Stimulated activated CD4-positive, alpha-beta T cell treated with anti-CD3 and anti-CD28 coated beads, Interleukin-1b, Interleukin-23, amount 100 ng/mL, for 1 hour (primary cell): ENCODE measurements around the gene F10.
"Not testable (repeated sequence)": the region's sequence is repeated elsewhere in the genome, so short reads cannot be mapped to it uniquely, and the experiment has no call there.

Experiments
- DNase-seq, 2 donors: peaks; one replicate each; pipeline ENCODE4 v3.0.0-alpha.2; 2020; ENCODE audit warnings: low read depth in 2 of 2

F10 gene

DNA sequence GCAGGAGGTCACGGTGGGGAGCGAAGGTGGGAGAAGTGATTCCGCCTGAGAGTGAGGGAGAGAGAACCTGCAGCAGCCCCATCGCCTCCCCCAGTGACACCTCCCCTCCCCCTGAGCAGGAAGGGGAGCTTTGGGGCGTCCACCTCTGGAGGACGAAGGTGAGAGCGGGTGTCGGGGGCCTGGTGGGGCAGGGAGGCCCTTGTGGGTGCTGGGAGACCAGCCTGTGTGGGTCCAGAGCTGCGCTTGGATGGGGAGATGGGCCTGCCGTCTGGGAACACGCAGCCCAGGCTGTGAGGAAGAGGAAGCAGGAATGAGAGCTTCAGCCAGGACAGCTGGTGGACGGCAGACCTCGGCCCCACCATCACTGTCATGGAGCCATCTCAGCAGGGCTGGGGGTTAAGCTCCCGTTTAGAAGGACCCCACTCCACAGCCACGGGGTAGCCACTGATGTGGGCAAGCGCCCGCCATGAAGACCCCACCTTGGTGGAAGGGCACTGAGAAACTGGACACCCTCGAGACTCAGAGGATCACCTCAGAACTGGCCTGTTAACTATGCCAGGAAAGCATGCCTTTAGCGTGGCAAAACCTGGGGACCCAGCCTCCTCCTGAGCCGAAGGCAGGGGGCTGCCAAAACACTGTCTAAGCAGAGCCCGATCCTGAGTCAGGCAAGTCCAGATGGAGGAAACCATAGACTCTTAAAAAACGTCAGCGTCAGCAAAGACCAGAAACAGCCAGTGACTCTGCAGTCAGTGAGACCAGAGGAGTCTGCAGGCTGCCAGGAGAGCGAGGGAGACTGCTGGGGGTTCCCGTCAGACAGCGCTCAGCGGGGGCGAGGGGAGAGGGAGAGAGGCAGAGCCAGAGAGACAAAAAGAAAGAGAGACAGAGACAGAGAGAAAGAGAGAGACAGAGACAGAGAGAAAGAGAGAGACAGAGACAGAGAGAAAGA, 29.4 kb downstream of the F10 start:
- DNase-seq, result no peak

DNA sequence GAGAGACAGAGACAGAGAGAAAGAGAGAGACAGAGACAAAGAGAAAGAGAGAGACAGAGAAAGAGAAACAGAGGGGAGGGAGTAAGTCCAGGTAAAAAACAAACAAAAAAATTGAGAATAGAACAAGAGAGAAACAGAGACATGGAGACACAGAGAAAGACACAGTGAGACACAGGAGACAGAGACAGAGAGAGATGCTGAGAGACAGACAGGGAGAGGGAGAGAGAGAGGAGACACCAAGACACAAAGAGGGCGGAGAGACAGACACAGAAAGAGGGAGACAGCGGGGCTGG, 30.0 kb downstream of the F10 start:
- DNase-seq, result no peak

DNA sequence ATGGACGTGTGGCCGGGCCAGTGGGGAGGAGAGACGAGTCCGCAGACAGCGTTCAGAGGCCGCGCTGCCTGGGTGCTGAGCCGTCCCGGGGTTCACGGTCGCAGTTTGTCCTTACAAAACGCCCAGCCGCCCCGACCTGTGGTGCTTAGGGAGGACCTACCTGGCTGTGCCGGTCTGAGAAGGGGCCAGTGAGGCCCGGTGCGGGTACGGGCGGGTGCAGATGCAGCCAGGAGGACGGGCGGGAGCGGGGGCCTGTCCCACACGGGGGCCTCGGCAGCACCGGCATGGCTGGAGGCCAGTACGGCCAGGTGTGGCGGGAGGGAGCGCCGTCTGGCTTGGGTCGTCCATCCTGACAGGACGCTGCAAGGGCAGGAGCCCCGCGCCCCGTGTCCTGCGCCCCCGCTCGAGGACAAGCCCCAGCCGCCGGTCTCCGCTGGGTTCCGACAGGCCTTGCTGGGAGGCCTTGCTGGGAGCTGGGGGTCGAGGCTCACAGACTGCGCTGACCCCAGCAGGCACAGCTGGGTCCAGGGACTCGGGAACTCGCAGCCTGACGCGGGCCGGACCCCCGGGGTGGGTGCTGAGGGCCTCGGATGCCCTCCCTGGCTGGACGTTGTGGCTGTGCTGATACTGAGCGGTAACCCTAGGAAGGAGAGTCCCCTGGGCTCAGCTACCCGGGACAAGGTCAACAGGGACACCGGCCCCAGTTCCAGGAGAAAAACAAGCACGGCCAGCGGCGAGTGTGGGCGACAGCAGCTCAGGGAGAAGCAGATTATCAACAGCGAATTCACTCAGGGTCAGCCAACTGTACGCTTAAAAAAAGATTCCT, 30.6 kb downstream of the F10 start:
- DNase-seq, result no peak

DNA sequence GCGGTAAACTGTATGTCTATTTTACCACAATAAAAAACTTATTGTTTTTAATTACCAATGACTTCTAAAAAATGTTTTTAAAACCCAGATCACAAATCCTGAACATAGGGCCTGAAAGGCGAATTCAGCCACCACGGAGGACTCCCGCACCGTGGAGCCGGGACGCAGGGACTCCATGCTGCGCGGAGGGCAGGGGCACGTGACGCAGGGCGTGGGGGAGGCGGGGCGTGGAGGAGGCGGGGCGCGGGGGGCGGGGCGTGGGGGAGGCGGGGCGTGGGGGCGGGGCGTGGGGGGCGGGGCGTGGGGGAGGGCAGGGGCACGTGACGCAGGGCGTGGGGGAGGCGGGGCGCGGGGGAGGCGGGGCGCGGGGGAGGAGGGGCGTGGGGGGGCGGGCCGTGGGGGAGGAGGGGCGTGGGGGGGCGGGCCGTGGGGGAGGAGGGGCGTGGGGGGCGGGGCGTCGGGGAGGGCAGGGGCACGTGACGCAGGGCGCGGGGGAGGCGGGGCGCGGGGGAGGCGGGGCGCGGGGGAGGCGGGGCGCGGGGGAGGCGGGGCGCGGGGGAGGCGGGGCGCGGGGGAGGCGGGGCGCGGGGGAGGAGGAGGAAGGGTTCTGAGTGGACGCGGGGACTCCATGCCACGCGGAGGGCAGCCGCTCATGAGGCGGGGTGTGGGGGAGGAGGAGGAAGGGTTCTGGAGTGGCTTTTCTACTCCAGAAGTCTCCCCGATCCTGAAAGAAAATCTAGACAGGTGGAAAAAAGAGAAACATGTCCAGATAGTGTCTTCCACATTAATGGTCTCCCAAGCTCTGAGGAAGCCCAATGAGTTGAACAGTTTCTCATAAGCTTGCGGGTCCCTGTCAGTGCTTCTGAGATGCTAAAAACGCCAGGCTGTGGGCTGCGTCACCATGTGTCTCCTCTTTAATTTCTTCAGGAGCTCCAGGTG, 31.5 kb downstream of the F10 start:
- peak; percentile 41 to 49 for DNase-seq

DNA sequence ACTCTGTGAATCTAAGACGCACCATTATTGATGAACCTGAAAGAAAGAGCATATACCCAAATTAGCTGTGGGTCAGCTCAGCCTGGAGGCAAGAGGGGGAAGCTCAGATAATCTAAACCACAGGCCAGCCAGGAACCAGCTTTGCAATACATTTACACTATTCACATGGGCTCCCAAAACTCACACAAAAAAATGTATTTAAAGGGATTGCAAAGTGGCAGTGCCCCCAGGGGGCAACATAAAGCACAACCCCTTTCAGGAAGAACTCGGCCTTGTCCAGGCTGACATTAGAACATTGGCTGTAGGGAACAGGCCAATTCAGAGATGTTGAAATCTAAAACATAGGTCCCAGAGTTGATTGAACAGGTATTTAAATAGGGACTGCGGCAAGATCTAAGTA, 32.6 kb downstream of the F10 start:
- DNase-seq, result no peak

DNA sequence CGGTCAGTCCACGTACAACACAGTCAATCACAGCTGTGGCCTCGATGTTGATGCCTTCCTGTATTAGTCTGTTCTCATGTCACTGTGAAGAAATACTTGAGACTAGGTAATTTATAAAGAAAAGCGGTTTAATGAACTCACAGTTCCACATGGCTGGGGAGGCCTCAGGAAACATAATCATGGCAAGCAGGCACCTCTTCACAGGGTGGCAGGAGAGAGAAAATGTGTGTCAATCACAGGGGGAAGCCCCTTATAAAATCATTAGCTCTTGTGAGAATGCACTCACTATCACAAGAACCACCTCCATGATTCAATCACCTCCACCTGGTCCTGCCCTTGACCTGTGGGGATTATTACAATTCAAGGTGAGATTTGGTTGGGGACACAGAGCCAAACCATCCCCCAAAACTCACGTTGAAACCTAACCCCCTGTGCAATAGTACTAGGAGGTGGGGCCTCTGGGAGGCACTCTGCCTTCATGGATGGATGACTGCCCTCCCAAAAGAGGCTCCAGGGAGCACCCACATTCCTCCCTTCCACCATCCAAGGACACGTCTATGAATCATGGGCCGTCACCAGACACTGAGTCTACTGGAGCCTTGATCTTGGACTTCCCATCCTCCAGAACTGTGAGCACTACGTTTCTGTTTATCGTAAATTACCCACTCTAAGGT, 33.5 kb downstream of the F10 start:
- no peak for DNase-seq

DNA sequence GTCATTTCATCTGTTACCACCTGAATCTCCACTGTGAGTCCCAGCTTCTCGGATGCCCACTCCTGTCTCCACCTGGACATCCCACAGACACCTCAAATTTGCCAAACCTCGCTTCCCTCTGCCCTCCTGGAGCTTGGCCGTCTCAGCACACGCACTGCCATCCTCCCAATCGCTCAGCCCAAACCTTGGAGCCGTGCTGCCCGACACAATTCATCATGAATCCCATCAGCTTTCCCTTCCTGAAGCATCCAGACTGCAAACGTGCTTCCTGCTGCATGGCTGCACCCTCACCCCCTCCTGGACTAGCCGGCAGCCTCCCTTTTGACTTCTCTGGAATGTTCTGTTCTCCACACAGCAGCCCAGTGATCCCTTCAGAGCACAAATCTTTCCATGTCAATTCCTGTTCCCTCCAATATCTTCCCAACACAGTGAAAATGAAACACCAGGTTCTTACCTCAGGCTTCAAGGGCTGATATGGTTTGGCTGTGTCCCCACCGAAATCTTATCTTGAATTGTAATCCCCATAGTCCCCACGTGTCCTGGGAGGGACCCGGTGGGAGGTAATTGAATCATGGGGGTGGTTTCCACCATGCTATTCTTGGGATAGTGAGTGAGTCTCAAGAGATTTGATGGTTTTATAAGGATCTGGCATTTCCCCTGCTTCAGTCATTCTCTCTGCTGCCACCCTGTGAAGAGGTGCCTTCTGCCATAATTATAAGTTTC, 34.8 kb downstream of the F10 start:
- DNase-seq, result no peak

DNA sequence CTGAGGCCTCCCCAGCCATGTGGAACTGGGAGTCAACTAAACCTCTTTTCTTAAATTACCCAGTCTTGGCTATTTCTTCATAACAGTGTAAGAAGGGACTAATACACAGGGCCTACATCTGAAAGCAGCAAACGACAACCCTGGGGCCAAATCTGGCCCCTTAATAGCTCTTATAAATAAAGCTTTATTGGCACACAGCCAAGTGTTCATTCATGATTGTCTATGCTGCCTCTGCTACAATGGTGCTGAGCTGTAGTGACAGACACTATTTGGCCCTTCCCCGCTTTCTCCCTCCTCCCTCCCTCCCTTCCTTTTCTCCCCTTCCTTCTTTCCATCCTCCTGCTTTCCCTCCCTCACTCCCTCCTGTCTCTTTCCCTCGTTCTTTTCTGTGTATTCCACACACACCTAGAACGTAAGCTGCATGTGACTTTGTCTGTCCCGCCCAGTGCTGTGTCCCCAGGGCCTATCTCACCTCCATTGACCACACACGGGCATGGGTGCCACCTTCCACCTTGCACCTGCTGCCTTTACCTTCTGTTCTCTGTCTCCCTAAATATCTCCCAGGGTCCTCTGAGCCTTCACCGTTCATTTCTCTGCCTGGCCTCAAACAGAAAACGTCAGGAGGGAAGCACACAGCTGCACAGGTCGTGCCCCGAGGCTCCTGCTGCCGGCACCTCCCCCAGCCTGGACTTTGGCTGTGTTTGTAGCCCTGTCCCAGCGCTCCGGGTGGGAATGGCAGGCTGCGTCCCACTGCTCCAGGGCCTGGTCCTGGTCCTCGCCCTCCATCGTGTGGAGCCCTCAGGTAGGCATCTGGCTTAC, 35.5 kb downstream of the F10 start, which contains the start of gene PROZ:
Gene PROZ (plus strand): TSS at position 720 of the 819 bp plus-strand sequence. CDS start 13 bp downstream, at position 733.
- DNase-seq, result no peak

DNA sequence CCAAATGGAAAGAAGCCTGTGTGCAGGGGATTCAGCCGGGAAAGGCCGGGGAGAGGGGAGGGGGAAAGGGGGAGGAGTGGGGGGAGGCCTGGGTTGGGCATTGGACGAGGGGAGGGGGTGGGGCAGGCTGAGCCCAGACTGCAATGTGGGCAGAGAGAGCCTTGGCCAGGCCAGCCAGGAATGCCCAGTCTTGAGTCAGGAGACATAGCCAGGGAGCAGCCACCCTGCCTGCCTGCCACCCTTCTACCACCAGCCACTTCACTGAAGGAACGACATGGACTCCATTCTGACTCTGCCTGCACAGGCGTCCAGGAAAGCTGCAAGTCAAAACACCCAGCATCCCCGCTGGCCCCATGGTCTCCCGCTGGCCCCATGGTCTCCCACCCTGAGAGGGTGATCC, 36.3 kb downstream of the F10 start:
- no peak for DNase-seq

DNA sequence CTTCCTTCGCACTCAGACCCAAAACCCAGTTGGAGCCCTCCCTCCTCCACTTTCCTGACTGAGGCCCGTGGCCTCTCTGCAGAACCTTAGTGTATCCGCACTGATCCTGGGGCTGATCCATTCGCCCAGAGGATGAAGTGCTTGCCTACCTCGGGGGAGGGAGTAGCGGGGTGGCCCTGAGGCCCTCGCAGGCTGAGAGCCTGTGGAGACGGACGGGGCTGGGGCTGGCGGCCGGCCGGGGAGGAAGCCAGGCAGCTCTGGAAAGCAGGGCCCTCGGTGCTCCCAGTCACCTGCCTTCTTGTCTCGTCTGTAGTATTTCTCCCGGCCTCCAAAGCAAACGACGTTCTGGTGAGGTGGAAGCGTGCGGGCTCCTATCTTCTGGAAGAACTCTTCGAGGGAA, 37.1 kb downstream of the F10 start:
- DNase-seq, result no peak

DNA sequence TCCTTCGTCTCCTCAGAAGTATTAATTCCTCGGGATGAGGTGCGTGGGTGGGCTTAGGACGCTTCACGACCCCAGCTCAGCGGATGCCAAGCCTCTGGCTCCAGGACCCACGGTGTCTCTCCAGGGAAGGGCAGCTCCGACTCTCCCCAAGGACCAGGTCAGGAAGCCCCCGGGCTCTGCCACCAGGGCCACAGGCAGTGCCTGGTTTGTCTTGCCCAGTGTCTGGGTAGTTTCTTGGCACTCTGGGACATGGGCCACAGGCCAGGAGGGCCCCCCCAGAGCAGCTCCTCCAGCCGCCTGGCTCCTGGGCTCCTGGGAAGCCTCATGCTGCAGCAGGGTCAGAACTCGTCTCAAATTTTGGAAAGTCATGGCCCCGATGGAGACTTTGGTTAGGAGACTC, 38.4 kb downstream of the F10 start:
- DNase-seq, result no peak

DNA sequence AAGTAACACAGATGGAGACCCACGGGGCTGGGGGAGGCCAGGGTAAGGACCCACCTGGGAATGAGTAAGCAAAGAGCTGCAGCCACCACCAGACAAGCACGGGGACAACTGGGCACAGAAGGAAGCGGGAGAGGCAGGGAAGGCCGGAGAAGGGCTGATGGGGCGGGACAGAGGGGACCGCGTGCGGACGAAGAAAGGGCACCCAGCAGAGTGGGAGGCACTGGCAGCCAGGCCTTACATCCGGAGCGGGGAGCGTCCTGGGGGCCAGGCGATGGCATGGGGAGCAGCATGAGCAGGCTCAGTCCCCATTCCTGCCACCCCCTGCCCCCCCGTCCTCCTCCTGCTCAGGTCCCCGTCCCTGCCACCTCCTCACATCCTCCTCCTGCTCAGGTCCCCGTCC, 38.8 kb downstream of the F10 start:
- DNase-seq, result no peak

DNA sequence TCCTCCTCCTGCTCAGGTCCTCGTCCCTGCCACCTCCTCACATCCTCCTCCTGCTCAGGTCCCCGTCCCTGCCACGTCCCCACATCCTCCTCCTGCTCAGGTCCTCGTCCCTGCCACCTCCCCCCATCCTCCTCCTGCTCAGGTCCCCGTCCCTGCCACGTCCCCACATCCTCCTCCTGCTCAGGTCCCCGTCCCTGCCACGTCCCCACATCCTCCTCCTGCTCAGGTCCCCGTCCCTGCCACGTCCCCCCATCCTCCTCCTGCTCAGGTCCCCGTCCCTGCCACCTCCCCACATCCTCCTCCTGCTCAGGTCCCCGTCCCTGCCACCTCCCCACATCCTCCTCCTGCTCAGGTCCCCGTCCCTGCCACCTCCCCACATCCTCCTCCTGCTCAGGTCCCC, 39.4 kb downstream of the F10 start:
- not testable (repeated sequence) for DNase-seq

DNA sequence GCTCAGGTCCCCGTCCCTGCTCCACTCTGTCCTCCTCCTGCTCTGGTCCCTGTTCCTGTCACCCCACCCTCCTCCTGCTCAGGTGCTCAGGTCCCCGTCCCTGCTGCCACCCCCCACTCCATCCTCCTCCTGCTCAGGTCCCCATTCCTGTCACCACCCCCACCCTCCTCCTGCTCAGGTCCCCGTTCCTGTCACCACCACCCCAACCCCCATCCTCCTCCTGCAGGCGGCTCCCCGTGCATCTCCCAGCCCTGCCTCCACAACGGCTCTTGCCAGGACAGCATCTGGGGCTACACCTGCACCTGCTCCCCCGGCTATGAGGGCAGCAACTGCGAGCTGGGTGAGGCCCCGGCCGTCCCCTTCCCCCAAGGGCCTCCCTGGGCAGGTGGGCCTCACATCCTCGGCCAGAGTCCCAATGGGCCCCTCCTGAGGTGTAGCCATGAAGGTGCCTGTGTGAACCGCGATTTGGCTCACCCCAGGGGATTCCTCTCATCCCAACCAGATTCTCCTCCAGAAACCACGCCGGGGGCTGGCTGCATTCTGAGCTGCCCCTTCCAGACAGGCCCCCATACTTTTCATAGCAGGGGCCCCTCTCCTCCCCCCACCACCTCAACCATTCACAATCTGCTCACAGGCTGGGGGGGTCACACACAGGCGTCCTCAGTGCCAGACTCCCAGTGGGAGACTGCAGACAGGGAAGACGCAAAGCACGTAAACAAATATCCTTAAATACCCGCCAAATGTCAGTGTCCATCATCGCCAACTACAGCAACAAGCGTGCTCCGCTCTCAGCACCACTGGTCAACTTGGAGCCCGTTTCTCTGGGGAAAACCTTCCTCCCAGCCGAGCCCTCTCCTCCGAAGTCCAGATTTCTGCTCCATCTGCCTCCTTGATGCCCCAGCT, 40.4 kb downstream of the F10 start:
- DNase-seq, result no peak

DNA sequence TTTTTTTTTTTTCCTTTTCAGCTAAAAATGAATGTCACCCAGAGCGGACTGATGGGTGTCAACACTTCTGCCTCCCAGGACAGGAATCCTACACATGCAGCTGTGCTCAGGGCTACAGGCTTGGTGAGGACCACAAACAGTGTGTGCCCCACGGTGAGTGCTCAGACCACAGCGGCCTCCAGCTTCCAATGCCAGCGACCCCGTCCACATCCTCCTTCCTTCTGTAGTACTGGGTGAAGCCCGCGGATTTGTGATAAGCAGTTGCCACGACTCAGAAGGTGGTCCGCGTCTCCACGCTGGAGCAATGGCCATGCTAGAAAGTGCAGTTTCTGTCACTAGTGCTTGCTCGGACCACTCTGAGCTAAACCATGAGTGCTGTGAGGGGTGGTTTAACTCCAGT, 41.9 kb downstream of the F10 start:
- DNase-seq, result no peak

DNA sequence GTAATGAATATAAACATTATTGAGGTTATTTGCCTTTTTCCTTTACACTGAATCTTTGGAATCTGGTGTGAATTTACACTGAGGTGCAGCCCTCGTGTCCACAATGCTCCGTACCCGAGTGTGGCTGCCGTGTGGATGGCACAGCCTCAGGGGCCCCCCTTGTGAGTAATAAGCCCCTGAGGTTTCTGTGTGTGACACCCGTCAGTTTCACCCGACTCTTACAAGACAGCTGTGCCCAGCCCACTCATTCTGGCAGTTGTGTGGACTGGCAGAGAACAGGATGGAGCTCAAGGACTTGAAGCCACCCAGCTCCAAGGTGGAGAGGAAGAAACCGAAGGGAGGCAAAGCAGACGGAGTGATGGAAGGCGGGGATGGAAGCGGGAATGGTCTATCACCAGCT, 43.7 kb downstream of the F10 start:
- DNase-seq, result no peak

DNA sequence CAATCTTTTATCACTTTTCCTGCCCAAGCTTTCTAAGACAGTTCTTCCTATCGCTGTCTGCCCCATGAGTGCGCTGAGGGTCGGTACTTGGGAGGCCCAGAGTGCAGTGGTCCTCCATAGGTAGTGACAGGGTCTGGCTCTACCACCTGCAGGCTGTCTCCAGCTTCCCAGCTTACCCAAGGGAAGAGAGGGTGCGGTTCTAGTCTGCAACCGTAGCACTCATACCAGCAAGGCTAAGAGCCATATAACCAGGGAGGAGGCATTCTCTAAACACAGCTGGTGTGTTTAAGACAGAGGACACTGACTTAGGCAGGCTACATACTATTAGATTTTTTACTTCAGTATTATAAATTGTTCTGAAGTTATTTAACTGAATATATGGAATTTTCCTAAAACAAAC, 44.1 kb downstream of the F10 start:
- no peak for DNase-seq

DNA sequence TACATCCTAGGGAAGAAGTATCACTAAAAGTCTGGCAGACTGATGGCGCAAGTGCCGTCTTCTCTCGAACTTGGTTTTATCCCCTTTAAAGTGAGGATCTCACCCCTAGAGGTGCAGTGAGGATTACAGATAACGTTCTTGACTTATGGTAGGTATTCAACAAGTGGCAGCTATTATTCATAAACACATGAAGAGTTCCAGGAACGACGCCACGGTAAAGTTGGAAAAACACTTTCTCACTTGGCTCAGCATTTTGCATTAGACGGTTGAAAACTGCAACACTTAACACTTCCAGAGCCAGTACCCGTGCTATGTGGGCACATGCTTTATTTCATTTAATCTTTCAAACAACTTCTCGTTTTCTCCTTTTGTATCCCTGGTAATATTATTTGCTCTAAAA, 44.6 kb downstream of the F10 start:
- no peak for DNase-seq

DNA sequence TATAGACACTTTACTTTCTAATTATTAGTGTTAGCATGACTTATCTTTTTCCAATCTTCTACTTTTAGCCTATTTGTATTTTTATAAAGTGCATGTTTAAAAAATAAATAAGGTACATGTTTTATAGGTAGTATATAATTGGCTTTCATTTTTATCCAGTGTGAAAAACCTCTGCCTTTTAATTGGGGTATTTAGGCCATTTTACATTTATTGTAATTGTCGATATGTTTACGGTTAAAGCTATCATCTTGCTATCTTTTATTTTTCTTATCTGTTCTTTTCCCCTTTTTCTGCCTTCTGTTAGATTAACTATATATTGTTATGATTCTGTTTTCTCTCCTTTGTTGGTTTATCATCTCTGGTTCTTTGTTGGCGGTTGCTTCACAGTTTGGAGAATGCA, 45.0 kb downstream of the F10 start:
- no peak for DNase-seq
